Esophagus muscularis mucosa (tissue), 4 donors: Measurements from ENCODE around the gene IPCEF1.

Experiments used
- EP300 ChIP-seq: sonication (generic); formaldehyde crosslinking; IDR thresholded peaks from one replicate; pipeline ENCODE4 v1.6.1; 2017; ENCODE audit warnings: antibody characterized with exemption
- POLR2A ChIP-seq: fragments of 450-650 bp; IDR thresholded peaks from one replicate; pipeline ENCODE4 v1.6.1; 2017; ENCODE audit warnings: antibody characterized with exemption, moderate library complexity, mild to moderate bottlenecking, low read depth
- TF ChIP-seq, protein P1 (sequence below), 3 experiments: fragments of 200-600 bp in 2 of 3; fragments of 450-650 bp in 1 of 3; sonication (generic) in 2 of 3; IDR thresholded peaks; one replicate each; pipeline ENCODE4 v1.5.1; 2017 to 2019; ENCODE audit warnings: antibody characterized with exemption in 3 of 3, mild to moderate bottlenecking in 2 of 3, moderate library complexity in 1 of 3

DNA sequence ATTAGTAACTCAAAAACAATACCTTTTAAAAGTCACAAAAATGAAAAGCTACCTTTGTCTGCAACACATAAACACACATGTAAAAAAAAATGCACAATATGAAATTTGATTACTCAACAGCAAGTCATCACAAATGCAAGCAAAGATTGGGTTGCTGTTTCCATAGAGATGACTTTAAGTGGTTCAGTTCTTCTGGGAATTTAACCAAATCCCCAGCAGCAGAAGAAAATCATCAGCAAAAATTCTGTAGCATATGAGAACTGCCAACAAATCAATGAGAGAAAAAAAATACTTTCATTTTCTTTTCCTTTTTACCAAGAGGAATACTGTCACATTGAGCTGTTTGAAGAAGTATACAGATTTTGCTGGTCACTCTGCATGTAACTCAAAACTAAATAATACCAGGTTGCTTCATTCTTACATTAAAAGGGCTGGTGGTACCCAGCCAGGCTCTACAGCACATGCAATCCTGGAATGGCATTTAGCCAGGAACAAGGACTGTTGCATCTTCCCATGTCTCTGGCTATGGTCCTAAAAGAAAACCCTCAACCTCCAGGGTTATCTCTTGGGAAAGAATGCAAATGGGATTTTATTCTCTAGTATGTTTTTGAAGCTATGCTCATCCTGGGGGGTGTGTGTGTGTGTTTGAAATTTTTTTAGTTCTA is 159.3 kb downstream of the IPCEF1 start:
- no peak for TF ChIP-seq POLR2A
- no peak for TF ChIP-seq EP300
- TF ChIP-seq, protein P1, sequence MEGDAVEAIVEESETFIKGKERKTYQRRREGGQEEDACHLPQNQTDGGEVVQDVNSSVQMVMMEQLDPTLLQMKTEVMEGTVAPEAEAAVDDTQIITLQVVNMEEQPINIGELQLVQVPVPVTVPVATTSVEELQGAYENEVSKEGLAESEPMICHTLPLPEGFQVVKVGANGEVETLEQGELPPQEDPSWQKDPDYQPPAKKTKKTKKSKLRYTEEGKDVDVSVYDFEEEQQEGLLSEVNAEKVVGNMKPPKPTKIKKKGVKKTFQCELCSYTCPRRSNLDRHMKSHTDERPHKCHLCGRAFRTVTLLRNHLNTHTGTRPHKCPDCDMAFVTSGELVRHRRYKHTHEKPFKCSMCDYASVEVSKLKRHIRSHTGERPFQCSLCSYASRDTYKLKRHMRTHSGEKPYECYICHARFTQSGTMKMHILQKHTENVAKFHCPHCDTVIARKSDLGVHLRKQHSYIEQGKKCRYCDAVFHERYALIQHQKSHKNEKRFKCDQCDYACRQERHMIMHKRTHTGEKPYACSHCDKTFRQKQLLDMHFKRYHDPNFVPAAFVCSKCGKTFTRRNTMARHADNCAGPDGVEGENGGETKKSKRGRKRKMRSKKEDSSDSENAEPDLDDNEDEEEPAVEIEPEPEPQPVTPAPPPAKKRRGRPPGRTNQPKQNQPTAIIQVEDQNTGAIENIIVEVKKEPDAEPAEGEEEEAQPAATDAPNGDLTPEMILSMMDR (IDR thresholded peaks at IDR 0.05), result no peak
